Loucy (cell line): Measurements from ENCODE around the gene ZNF682.

Experiments used
- CTCF ChIP-seq: fragments of 200-600 bp; sonication (generic); conservative IDR thresholded peaks from 2 replicates; pipeline ENCODE4 v1.5.1; 2014; ENCODE audit warnings: mild to moderate bottlenecking, antibody characterized with exemption, low read length
- EZH2phosphoT487 ChIP-seq: fragments of 200-600 bp; IDR thresholded peaks from 2 replicates; pipeline ENCODE4 v1.6.1; 2018; ENCODE audit warnings: antibody characterized with exemption, mild to moderate bottlenecking, moderate library complexity, borderline replicate concordance

GRCh38 chr19:20038358-20039202 is 725 bp downstream of the ZNF682 start:
- no peak for TF ChIP-seq EZH2phosphoT487
- no peak for TF ChIP-seq CTCF
